Ishikawa (cell line): ENCODE data around the gene ADPRM.

Experiments
- CEBPB ChIP-seq: IDR thresholded peaks from 2 replicates; pipeline ENCODE4 v1.6.1; 2012
- CREB1 ChIP-seq: IDR thresholded peaks from 2 replicates; pipeline ENCODE4 v1.6.1; 2012; ENCODE audit warnings: low read depth
- EGR1 ChIP-seq: IDR thresholded peaks from 2 replicates; pipeline ENCODE4 v1.6.1; 2012
- EP300 ChIP-seq: IDR thresholded peaks from 2 replicates; pipeline ENCODE4 v1.6.1; 2012; ENCODE audit warnings: borderline replicate concordance
- FOXM1 ChIP-seq: IDR thresholded peaks from 2 replicates; pipeline ENCODE4 v1.6.1; 2012; ENCODE audit warnings: low read depth, borderline replicate concordance
- MAX ChIP-seq: IDR thresholded peaks from 2 replicates; pipeline ENCODE4 v1.6.1; 2012
- NFIC ChIP-seq: IDR thresholded peaks from 2 replicates; pipeline ENCODE4 v1.6.1; 2012
- RAD21 ChIP-seq: IDR thresholded peaks from 2 replicates; pipeline ENCODE4 v1.6.1; 2012; ENCODE audit warnings: low read depth
- REST ChIP-seq: IDR thresholded peaks from 2 replicates; pipeline ENCODE4 v1.6.1; 2012; ENCODE audit warnings: low read depth, mild to moderate bottlenecking
- TAF1 ChIP-seq: IDR thresholded peaks from 2 replicates; pipeline ENCODE4 v1.6.1; 2012; ENCODE audit warnings: low read depth, mild to moderate bottlenecking
- TCF12 ChIP-seq: IDR thresholded peaks from 2 replicates; pipeline ENCODE4 v1.6.1; 2012; ENCODE audit warnings: low read depth
- TEAD4 ChIP-seq: IDR thresholded peaks from 2 replicates; pipeline ENCODE4 v1.6.1; 2012
- USF1 ChIP-seq: IDR thresholded peaks from 2 replicates; pipeline ENCODE4 v1.6.1; 2012
- YY1 ChIP-seq: IDR thresholded peaks from 2 replicates; pipeline ENCODE4 v1.6.1; 2012; ENCODE audit warnings: low read depth
- ZBTB7A ChIP-seq: IDR thresholded peaks from 2 replicates; pipeline ENCODE4 v1.6.1; 2012; ENCODE audit warnings: low read depth

ADPRM gene

GRCh38 chr17:10657148-10657547 is 40.2 kb upstream of the ADPRM start, which contains the start of gene MYH3:
Gene MYH3 (minus strand): TSS chr17:10657309. CDS start chr17:10655064, 2,245 bp downstream.
- TF ChIP-seq MAX: no peak
- no peak for TF ChIP-seq EGR1
- no peak for TF ChIP-seq NFIC
- TF ChIP-seq ZBTB7A: no peak
- TF ChIP-seq REST: no peak
- no peak for TF ChIP-seq TAF1
- no peak for TF ChIP-seq TEAD4
- no peak for TF ChIP-seq CREB1
- TF ChIP-seq USF1: no peak
- TF ChIP-seq FOXM1: no peak
- no peak for TF ChIP-seq TCF12
- no peak for TF ChIP-seq EP300
- TF ChIP-seq YY1: no peak
- no peak for TF ChIP-seq CEBPB
- no peak for TF ChIP-seq RAD21

GRCh38 chr17:10657879-10658278 is 39.5 kb upstream of the ADPRM start:
- no peak for TF ChIP-seq REST
- no peak for TF ChIP-seq TAF1
- TF ChIP-seq MAX: no peak
- TF ChIP-seq YY1: no peak
- TF ChIP-seq TCF12: no peak
- no peak for TF ChIP-seq CEBPB
- no peak for TF ChIP-seq RAD21
- no peak for TF ChIP-seq TEAD4
- no peak for TF ChIP-seq USF1
- TF ChIP-seq EP300: no peak
- no peak for TF ChIP-seq NFIC
- TF ChIP-seq ZBTB7A: no peak
- no peak for TF ChIP-seq FOXM1
- TF ChIP-seq CREB1: no peak
- no peak for TF ChIP-seq EGR1

GRCh38 chr17:10661437-10661836 is 36.0 kb upstream of the ADPRM start:
- TF ChIP-seq FOXM1: no peak
- TF ChIP-seq NFIC: no peak

- no peak for TF ChIP-seq EP300
- TF ChIP-seq USF1: no peak
- TF ChIP-seq ZBTB7A: no peak
- no peak for TF ChIP-seq YY1
- TF ChIP-seq FOXM1: no peak
- TF ChIP-seq TAF1: no peak
- no peak for TF ChIP-seq CEBPB
- TF ChIP-seq RAD21: no peak
- no peak for TF ChIP-seq EGR1
- no peak for TF ChIP-seq NFIC
- no peak for TF ChIP-seq MAX
- TF ChIP-seq TEAD4: no peak
- no peak for TF ChIP-seq CREB1
- no peak for TF ChIP-seq REST
- no peak for TF ChIP-seq TCF12
Measured at GRCh38 chr17:10663231-10663630, 34.2 kb upstream of the ADPRM start.
